Esophagus squamous epithelium (tissue), 4 donors: ENCODE results near the gene KISS1.

Source experiments
- CTCF ChIP-seq, 6 experiments: fragments of 450-650 bp in 4 of 6; fragments of 200-600 bp in 2 of 6; sonication (generic) in 2 of 6; IDR thresholded peaks; one replicate each; pipeline ENCODE4 v1.5.1; 2016 to 2019; ENCODE audit warnings: antibody characterized with exemption in 6 of 6, mild to moderate bottlenecking in 4 of 6, moderate library complexity in 4 of 6
- POLR2A ChIP-seq, 4 donors: fragments of 450-650 bp; IDR thresholded peaks; one replicate each; pipeline ENCODE4 v1.6.1; 2017; ENCODE audit warnings: antibody characterized with exemption in 4 of 4, mild to moderate bottlenecking in 4 of 4, moderate library complexity in 3 of 4

GRCh38 chr1:204213668-204214662 lies 17.7 kb upstream of the KISS1 start, which contains the start of gene GOLT1A:
- TF ChIP-seq CTCF (IDR thresholded peaks at IDR 0.05) (peak in 5 of 6 experiments; percentile 55 to 78 (median 66)), POLR2A (IDR thresholded peaks at IDR 0.05) (no peak)
